ENCODE data around the gene C1orf232. TPM values are rescaled to one million over a fixed set of nuclear protein-coding genes. Genes with fewer than 3 reads are reported as not detected.

Gene C1orf232
- total RNA-seq, 1 donor from 2014 or later = not detected

GRCh38 chr1:26119892-26120608 is 48.7 kb downstream of the C1orf232 start:
- Mint-ChIP-seq H3K4me3 (no peak overlapping the region), H3K4me1 (peaks cover 10% of the 10 kb centered on the region), H3K27me3 (no peaks in the 10 kb centered on the region), H3K36me3 (ENCODE audit: low read depth) (peaks cover 43% of the 10 kb centered on the region), H3K9me3 (no peaks in the 10 kb centered on the region), H3K27ac (peak overlapping the region; percentile 35)
- intact Hi-C loops (cut with micrococcal nuclease) = no loop called here
- CTCF ChIA-PET = interaction anchor here (1.6 kb wide), 1 partner anchor 25 kb away, joined by 5 read pairs; no protein-coding TSS in a partner anchor
- no peak for DNase-seq
- no peak for TF ChIP-seq CTCF (IDR thresholded peaks at IDR 0.05)
- POLR2A ChIA-PET = no interaction called here
- ATAC-seq (ENCODE audit: low read depth) = no peak

GRCh38 chr1:26114165-26114927 is 54.4 kb downstream of the C1orf232 start:
- TF ChIP-seq CTCF (IDR thresholded peaks at IDR 0.05) = no peak
- Mint-ChIP-seq H3K4me3 (no peak overlapping the region), H3K4me1 (peaks cover 20% of the 10 kb centered on the region), H3K27ac (no peak overlapping the region), H3K27me3 (no peaks in the 10 kb centered on the region), H3K9me3 (no peaks in the 10 kb centered on the region), H3K36me3 (ENCODE audit: low read depth) (peaks cover 36% of the 10 kb centered on the region)
- intact Hi-C loops (cut with micrococcal nuclease) = no loop called here
- ChIA-PET CTCF (interaction anchor here (0.8 to 1.2 kb wide), 3 partner anchors 30 to 303 kb away, joined by 3 read pairs; no protein-coding TSS in a partner anchor), POLR2A (no interaction called here)
- DNase-seq (no peak), ATAC-seq (ENCODE audit: low read depth) (no peak)

Other genes with a start within 250 kb of the C1orf232 start
- gene PAFAH2, start 170.9 kb downstream of the C1orf232 start, total RNA-seq = 5.4 and 9.2 TPM in 2 replicates
- gene EXTL1, start 147.2 kb downstream of the C1orf232 start, total RNA-seq = not detected in 2 replicates
- gene SLC30A2, start 122.8 kb downstream of the C1orf232 start, total RNA-seq = not detected in 2 replicates
- not detected in 2 replicates for gene TRIM63, start 101.3 kb downstream of the C1orf232 start, total RNA-seq
- gene PDIK1L, start 57.1 kb downstream of the C1orf232 start, total RNA-seq = 9.4 and 10.5 TPM in 2 replicates
- gene FAM110D, start 9.9 kb downstream of the C1orf232 start, total RNA-seq = not detected in 2 replicates
- 36.0 and 37.1 TPM in 2 replicates for gene ZNF593, start 945 bp upstream of the C1orf232 start, total RNA-seq
- not detected in 2 replicates for gene ZNF593OS, start 2.9 kb upstream of the C1orf232 start, total RNA-seq
- gene CNKSR1, start 8.5 kb upstream of the C1orf232 start, total RNA-seq = 2.7 and 4.8 TPM in 2 replicates
- not detected in 2 replicates for gene CATSPER4, start 21.6 kb upstream of the C1orf232 start, total RNA-seq
- gene CEP85, start 65.2 kb upstream of the C1orf232 start, total RNA-seq = 13.8 and 16.4 TPM in 2 replicates
- gene SH3BGRL3, start 111.1 kb upstream of the C1orf232 start, total RNA-seq = 265 and 285 TPM in 2 replicates
- 35.5 and 36.9 TPM in 2 replicates for gene UBXN11, start 137.7 kb upstream of the C1orf232 start, total RNA-seq
- gene CD52, start 149.0 kb upstream of the C1orf232 start, total RNA-seq = 449 and 499 TPM in 2 replicates
- 0.27 and 0.86 TPM in 2 replicates for gene CRYBG2, start 185.2 kb upstream of the C1orf232 start, total RNA-seq
- gene ZNF683, start 203.8 kb upstream of the C1orf232 start, total RNA-seq = not detected in 2 replicates
- not detected in 2 replicates for gene LIN28A, start 241.9 kb upstream of the C1orf232 start, total RNA-seq